HEK293 (cell line): ENCODE measurements around the gene GRAMD4.

Source experiments
- GLIS2 ChIP-seq: fragments of 450-650 bp; formaldehyde crosslinking; IDR thresholded peaks from 2 replicates; pipeline ENCODE4 v1.5.1; 2016; ENCODE audit warnings: missing biosample characterization, missing genetic modification characterization
- REPIN1 ChIP-seq: fragments of 450-650 bp; formaldehyde crosslinking; IDR thresholded peaks from 2 replicates; pipeline ENCODE4 v1.5.1; 2017; ENCODE audit warnings: missing biosample characterization, missing genetic modification characterization, low read depth
- YY1 ChIP-seq: fragments of 450-650 bp; formaldehyde crosslinking; IDR thresholded peaks from 2 replicates; pipeline ENCODE4 v1.5.1; 2018; ENCODE audit warnings: missing biosample characterization, missing genetic modification characterization
- ZNF324 ChIP-seq: fragments of 450-650 bp; formaldehyde crosslinking; IDR thresholded peaks from 2 replicates; pipeline ENCODE4 v1.5.1; 2016; ENCODE audit warnings: missing biosample characterization, missing genetic modification characterization
- ZNF366 ChIP-seq: fragments of 450-650 bp; formaldehyde crosslinking; conservative IDR thresholded peaks from 2 replicates; pipeline ENCODE4 v1.5.1; 2016; ENCODE audit warnings: missing biosample characterization, missing genetic modification characterization
- TF ChIP-seq, protein P1 (sequence below): fragments of 450-650 bp; formaldehyde crosslinking; IDR thresholded peaks from 2 replicates; pipeline ENCODE4 v1.5.1; 2017; ENCODE audit warnings: missing biosample characterization, missing genetic modification characterization
- TF ChIP-seq, protein P2 (sequence below): fragments of 450-650 bp; formaldehyde crosslinking; IDR thresholded peaks from 2 replicates; pipeline ENCODE4 v1.5.1; 2016; ENCODE audit warnings: missing biosample characterization, missing genetic modification characterization

DNA sequence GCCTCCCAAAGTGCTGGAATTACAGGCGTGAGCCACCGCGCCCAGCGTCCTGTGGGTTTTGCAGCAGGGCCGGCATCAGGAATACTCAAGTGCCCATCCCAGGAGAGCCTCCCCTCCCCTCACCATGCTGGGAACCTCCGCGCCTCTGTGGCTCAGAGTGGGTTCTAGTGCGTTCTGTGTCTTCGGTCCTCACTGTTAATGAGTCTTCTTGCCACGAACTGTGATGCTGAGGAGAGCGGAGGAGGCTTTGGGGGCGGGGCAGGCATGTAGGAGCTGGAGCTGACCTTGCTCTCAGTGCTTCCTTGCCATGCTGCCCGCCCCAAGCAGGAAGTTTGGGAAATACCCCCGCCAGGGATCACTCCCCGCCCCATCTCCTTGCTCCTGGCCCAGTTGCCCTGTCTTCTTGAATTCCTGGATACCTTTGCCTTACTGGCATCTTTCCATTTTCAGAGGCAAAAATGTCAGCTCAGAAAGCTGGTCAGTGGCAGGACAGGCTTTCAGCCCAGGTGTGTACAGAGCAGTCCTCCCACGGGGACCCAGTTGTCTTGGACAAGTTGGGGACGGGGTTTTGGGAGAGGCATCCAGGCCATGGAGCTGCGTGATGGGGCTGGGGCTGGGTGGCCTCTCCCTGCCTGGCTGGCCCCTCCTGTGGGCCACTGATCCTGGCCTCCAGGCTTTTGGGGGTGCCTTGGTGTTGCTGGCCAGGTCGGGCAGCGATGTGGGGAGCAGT is 5.1 kb downstream of the GRAMD4 start:
- TF ChIP-seq REPIN1 (tag by site-specific recombination), result no peak
- TF ChIP-seq, protein P1, sequence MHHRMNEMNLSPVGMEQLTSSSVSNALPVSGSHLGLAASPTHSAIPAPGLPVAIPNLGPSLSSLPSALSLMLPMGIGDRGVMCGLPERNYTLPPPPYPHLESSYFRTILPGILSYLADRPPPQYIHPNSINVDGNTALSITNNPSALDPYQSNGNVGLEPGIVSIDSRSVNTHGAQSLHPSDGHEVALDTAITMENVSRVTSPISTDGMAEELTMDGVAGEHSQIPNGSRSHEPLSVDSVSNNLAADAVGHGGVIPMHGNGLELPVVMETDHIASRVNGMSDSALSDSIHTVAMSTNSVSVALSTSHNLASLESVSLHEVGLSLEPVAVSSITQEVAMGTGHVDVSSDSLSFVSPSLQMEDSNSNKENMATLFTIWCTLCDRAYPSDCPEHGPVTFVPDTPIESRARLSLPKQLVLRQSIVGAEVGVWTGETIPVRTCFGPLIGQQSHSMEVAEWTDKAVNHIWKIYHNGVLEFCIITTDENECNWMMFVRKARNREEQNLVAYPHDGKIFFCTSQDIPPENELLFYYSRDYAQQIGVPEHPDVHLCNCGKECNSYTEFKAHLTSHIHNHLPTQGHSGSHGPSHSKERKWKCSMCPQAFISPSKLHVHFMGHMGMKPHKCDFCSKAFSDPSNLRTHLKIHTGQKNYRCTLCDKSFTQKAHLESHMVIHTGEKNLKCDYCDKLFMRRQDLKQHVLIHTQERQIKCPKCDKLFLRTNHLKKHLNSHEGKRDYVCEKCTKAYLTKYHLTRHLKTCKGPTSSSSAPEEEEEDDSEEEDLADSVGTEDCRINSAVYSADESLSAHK (tag by site-specific recombination), result no peak
- TF ChIP-seq, protein P2, sequence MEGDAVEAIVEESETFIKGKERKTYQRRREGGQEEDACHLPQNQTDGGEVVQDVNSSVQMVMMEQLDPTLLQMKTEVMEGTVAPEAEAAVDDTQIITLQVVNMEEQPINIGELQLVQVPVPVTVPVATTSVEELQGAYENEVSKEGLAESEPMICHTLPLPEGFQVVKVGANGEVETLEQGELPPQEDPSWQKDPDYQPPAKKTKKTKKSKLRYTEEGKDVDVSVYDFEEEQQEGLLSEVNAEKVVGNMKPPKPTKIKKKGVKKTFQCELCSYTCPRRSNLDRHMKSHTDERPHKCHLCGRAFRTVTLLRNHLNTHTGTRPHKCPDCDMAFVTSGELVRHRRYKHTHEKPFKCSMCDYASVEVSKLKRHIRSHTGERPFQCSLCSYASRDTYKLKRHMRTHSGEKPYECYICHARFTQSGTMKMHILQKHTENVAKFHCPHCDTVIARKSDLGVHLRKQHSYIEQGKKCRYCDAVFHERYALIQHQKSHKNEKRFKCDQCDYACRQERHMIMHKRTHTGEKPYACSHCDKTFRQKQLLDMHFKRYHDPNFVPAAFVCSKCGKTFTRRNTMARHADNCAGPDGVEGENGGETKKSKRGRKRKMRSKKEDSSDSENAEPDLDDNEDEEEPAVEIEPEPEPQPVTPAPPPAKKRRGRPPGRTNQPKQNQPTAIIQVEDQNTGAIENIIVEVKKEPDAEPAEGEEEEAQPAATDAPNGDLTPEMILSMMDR (tag by site-specific recombination), result no peak
- TF ChIP-seq ZNF366 (tag by site-specific recombination), result no peak
- TF ChIP-seq ZNF324, result no peak
- TF ChIP-seq YY1 (tag by site-specific recombination), result no peak
- TF ChIP-seq GLIS2 (tag by site-specific recombination), result no peak
